ENCODE data around the gene RFT1.

DNA sequence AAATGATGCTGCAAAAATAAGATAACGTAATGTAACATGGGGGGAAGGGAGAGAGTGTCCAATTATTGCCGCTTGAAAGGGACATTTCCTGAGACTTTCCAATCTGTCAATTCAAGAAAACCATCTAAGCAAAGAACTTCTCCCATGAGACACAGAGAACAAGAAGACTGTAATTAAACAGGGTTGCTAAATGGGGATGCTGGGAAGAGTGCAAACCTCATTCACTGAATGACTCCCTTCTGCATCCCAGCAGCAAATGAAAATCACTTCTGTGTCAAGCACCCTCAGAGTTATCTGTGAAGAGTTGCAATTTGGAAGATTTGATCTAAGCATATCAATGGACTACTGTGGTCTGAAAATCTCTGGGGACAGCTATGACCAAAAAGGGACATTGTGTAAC is 3.6 kb downstream of the RFT1 start:
- TF ChIP-seq, protein P1, sequence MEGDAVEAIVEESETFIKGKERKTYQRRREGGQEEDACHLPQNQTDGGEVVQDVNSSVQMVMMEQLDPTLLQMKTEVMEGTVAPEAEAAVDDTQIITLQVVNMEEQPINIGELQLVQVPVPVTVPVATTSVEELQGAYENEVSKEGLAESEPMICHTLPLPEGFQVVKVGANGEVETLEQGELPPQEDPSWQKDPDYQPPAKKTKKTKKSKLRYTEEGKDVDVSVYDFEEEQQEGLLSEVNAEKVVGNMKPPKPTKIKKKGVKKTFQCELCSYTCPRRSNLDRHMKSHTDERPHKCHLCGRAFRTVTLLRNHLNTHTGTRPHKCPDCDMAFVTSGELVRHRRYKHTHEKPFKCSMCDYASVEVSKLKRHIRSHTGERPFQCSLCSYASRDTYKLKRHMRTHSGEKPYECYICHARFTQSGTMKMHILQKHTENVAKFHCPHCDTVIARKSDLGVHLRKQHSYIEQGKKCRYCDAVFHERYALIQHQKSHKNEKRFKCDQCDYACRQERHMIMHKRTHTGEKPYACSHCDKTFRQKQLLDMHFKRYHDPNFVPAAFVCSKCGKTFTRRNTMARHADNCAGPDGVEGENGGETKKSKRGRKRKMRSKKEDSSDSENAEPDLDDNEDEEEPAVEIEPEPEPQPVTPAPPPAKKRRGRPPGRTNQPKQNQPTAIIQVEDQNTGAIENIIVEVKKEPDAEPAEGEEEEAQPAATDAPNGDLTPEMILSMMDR (IDR thresholded peaks at IDR 0.05 in 2 of 3, conservative IDR thresholded peaks at IDR 0.05 in 1 of 3; ENCODE audit: borderline replicate concordance in 1 of 3, insufficient read depth in 1 of 3, low read depth in 2 of 3, low read length in 2 of 3): no peak
- no peak for TF ChIP-seq POLR2A (IDR thresholded peaks at IDR 0.05; ENCODE audit: borderline replicate concordance, extremely low read depth, insufficient read depth, insufficient read length)
- no peak for TF ChIP-seq EZH2phosphoT487 (IDR thresholded peaks at IDR 0.05; ENCODE audit: borderline replicate concordance)
- TF ChIP-seq FOSL1 (IDR thresholded peaks at IDR 0.05; ENCODE audit: low read depth): no peak
- no peak for TF ChIP-seq EZH2 (IDR thresholded peaks at IDR 0.05)
- TF ChIP-seq POLR2AphosphoS5 (IDR thresholded peaks at IDR 0.05; ENCODE audit: low read depth, low read length): no peak
- no peak for TF ChIP-seq SRF (IDR thresholded peaks at IDR 0.05; ENCODE audit: low read depth)
- TF ChIP-seq YY1 (IDR thresholded peaks at IDR 0.05; ENCODE audit: extremely low read depth, insufficient replicate concordance, low read depth, low read length): no peak
- no peak for TF ChIP-seq EGR1 (IDR thresholded peaks at IDR 0.05; ENCODE audit: low read depth)
- no peak for TF ChIP-seq CEBPB (IDR thresholded peaks at IDR 0.05; ENCODE audit: low read depth)
- no peak for TF ChIP-seq RAD21 (IDR thresholded peaks at IDR 0.05; ENCODE audit: low read depth)
- no peak for TF ChIP-seq CBX3 (IDR thresholded peaks at IDR 0.05; ENCODE audit: low read depth)
